ENCODE results near the gene PFN3. TPM values are rescaled to one million over a fixed set of nuclear protein-coding genes. Genes with fewer than 3 reads are reported as not detected.

The PFN3 gene
- total and polyA plus RNA-seq, 2 of the 13 experiments (the other 11 are each of a cell fraction or from before 2014, with no cell fraction given): not detected

DNA sequence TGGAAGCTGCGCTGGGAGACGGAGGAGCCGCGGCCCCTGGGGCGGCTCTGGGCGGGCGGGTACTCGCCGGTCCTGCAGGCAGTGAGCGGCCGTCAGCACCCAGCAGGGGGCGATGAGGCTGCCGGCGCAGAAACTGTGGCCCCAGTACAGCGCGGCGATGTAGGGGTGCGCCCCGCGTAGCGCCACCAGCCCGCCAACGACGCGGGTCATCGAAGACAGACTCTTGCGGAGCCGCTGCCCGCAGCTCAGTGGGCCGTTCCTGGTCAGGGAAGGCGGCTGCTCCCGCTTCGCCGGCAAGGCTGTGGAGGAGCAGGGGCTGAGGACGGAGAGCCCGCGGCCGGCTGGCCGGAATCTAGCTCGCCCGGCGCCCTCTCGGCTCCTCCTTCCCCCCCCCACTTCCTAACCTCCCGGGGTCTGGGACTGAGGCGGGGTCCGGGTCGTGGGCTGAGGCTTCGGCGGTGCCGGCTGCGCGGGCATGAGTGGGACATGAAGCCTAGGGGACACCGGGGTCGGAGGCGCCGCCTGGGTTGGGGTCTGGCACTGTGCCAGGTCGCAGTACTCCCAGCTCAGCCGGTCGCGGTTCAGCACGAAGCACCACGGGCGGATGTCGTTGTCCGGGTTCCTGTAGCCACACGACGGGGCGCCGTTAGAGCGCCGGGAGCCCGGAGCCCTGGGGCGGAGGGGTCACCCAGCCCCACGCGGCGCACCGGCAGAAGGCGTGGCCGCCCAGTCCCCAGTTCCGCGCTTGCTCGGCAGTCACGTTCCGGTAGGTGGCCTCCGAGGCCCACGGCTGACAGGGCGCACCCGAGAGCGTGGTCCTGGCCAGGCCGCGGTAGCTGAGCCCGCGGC is 3.6 kb upstream of the PFN3 start (continued):
- TF ChIP-seq, protein P1, sequence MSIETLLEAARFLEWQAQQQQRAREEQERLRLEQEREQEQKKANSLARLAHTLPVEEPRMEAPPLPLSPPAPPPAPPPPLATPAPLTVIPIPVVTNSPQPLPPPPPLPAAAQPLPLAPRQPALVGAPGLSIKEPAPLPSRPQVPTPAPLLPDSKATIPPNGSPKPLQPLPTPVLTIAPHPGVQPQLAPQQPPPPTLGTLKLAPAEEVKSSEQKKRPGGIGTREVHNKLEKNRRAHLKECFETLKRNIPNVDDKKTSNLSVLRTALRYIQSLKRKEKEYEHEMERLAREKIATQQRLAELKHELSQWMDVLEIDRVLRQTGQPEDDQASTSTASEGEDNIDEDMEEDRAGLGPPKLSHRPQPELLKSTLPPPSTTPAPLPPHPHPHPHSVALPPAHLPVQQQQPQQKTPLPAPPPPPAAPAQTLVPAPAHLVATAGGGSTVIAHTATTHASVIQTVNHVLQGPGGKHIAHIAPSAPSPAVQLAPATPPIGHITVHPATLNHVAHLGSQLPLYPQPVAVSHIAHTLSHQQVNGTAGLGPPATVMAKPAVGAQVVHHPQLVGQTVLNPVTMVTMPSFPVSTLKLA (IDR thresholded peaks at IDR 0.05): peak; percentile 11; the same call in 1 of the 2 replicates
- TF ChIP-seq ISL2 (CRISPR knock-in tag; IDR thresholded peaks at IDR 0.05) (no peak), ZNF253 (CRISPR knock-in tag; IDR thresholded peaks at IDR 0.05; ENCODE audit: borderline replicate concordance) (0 out of 2 replicates have a peak, but pooled peaks have one; percentile 6), ZSCAN20 (CRISPR knock-in tag; IDR thresholded peaks at IDR 0.05; ENCODE audit: borderline replicate concordance) (peak; percentile 63; the same call in 1 of the 2 replicates), TCF12 (IDR thresholded peaks at IDR 0.05) (no peak), TCF12 (CRISPR knock-in tag; IDR thresholded peaks at IDR 0.05) (0 out of 2 replicates have a peak, but pooled peaks have one; percentile 46), NFIB (CRISPR knock-in tag; IDR thresholded peaks at IDR 0.05; ENCODE audit: borderline replicate concordance) (peak; percentile 91; the same call in 1 of the 2 replicates), MXD4 (CRISPR knock-in tag; IDR thresholded peaks at IDR 0.05) (0 out of 2 replicates have a peak, but pooled peaks have one; percentile 44), TOE1 (CRISPR knock-in tag; IDR thresholded peaks at IDR 0.05) (no peak), ZSCAN31 (CRISPR knock-in tag; IDR thresholded peaks at IDR 0.05; ENCODE audit: low read depth) (0 out of 2 replicates have a peak, but pooled peaks have one; percentile 38), GATAD1 (CRISPR knock-in tag; IDR thresholded peaks at IDR 0.05) (0 out of 2 replicates have a peak, but pooled peaks have one; percentile 36), SCMH1 (CRISPR knock-in tag; IDR thresholded peaks at IDR 0.05; ENCODE audit: borderline replicate concordance) (no peak), ZNF790 (CRISPR knock-in tag; IDR thresholded peaks at IDR 0.05; ENCODE audit: borderline replicate concordance) (peak; percentile 72; the same call in 1 of the 2 replicates), MAZ (IDR thresholded peaks at IDR 0.05; ENCODE audit: borderline replicate concordance, low read depth, low read length) (no peak), MAZ (CRISPR knock-in tag; IDR thresholded peaks at IDR 0.05; ENCODE audit: low read depth) (peak; percentile 70; the same call in 1 of the 2 replicates), ZBTB38 (CRISPR knock-in tag; IDR thresholded peaks at IDR 0.05) (no peak; the same call in 1 of the 2 replicates), TRIM24 (CRISPR knock-in tag; IDR thresholded peaks at IDR 0.05) (0 out of 2 replicates have a peak, but pooled peaks have one; percentile 20)
- TF ChIP-seq, protein P2, sequence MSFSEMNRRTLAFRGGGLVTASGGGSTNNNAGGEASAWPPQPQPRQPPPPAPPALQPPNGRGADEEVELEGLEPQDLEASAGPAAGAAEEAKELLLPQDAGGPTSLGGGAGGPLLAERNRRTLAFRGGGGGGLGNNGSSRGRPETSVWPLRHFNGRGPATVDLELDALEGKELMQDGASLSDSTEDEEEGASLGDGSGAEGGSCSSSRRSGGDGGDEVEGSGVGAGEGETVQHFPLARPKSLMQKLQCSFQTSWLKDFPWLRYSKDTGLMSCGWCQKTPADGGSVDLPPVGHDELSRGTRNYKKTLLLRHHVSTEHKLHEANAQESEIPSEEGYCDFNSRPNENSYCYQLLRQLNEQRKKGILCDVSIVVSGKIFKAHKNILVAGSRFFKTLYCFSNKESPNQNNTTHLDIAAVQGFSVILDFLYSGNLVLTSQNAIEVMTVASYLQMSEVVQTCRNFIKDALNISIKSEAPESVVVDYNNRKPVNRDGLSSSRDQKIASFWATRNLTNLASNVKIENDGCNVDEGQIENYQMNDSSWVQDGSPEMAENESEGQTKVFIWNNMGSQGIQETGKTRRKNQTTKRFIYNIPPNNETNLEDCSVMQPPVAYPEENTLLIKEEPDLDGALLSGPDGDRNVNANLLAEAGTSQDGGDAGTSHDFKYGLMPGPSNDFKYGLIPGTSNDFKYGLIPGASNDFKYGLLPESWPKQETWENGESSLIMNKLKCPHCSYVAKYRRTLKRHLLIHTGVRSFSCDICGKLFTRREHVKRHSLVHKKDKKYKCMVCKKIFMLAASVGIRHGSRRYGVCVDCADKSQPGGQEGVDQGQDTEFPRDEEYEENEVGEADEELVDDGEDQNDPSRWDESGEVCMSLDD (CRISPR knock-in tag; IDR thresholded peaks at IDR 0.05; ENCODE audit: borderline replicate concordance): peak; percentile 12; the same call in 1 of the 2 replicates
- TF ChIP-seq, protein P3, sequence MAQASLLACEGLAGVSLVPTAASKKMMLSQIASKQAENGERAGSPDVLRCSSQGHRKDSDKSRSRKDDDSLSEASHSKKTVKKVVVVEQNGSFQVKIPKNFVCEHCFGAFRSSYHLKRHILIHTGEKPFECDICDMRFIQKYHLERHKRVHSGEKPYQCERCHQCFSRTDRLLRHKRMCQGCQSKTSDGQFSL (CRISPR knock-in tag; IDR thresholded peaks at IDR 0.05): 0 out of 2 replicates have a peak, but pooled peaks have one; percentile 35

Measured in HepG2 (cell line).